GM23248 (cell line): Measurements from ENCODE around the gene LGALS1. TPM values are rescaled to one million over a fixed set of nuclear protein-coding genes. Genes with fewer than 3 reads are reported as not detected.

Experiments
- DNase-seq: peaks from one replicate; pipeline ENCODE4 v3.0.0-alpha.2; 2015
- H2AFZ ChIP-seq: fragments of 200-600 bp; sonication (generic); 2 replicates; pipeline ENCODE4 v1.6.1; 2016; ENCODE audit warnings: antibody characterized with exemption
- H3F3A ChIP-seq: fragments of 200-600 bp; sonication (generic); 2 replicates; pipeline ENCODE4 v1.6.1; 2016; ENCODE audit warnings: mild to moderate bottlenecking, antibody characterized with exemption, mixed run types; ENCODE audit not compliant: insufficient read depth
- H3K27ac ChIP-seq: fragments of 200-600 bp; sonication (generic); 2 replicates; pipeline ENCODE4 v1.5.1; 2016; ENCODE audit warnings: mild to moderate bottlenecking
- H3K27me3 ChIP-seq: fragments of 200-600 bp; sonication (generic); replicated peaks from 2 replicates; pipeline ENCODE4 v1.6.1; 2016; ENCODE audit warnings: mild to moderate bottlenecking; ENCODE audit not compliant: insufficient read depth
- H3K36me3 ChIP-seq: fragments of 200-600 bp; sonication (generic); 2 replicates; pipeline ENCODE4 v1.6.1; 2016; ENCODE audit warnings: low read depth, mild to moderate bottlenecking
- H3K4me1 ChIP-seq: fragments of 200-600 bp; sonication (generic); 2 replicates; pipeline ENCODE4 v1.6.1; 2016; ENCODE audit warnings: mild to moderate bottlenecking; ENCODE audit not compliant: insufficient read depth
- H3K4me2 ChIP-seq: fragments of 200-600 bp; sonication (generic); one replicate; pipeline ENCODE4 v1.6.1; 2016; ENCODE audit warnings: mild to moderate bottlenecking; ENCODE audit not compliant: unreplicated experiment
- H3K4me3 ChIP-seq: fragments of 200-600 bp; sonication (generic); 2 replicates; pipeline ENCODE4 v1.5.1; 2016; ENCODE audit warnings: mild to moderate bottlenecking
- H3K79me2 ChIP-seq: fragments of 200-600 bp; sonication (generic); 2 replicates; pipeline ENCODE4 v1.6.1; 2016; ENCODE audit warnings: mild to moderate bottlenecking; ENCODE audit not compliant: insufficient read depth
- H3K9ac ChIP-seq: fragments of 200-600 bp; sonication (generic); 2 replicates; pipeline ENCODE4 v1.6.1; 2016; ENCODE audit warnings: mild to moderate bottlenecking
- H3K9me2 ChIP-seq: fragments of 200-600 bp; sonication (generic); 2 replicates; pipeline ENCODE4 v1.6.1; 2016; ENCODE audit warnings: mixed run types, mild to moderate bottlenecking, moderate library complexity; ENCODE audit not compliant: insufficient read depth
- H3K9me3 ChIP-seq: fragments of 200-600 bp; sonication (generic); one replicate; pipeline ENCODE4 v1.6.1; 2017; ENCODE audit warnings: low read depth
- H4K20me1 ChIP-seq: fragments of 200-600 bp; sonication (generic); 2 replicates; pipeline ENCODE4 v1.6.0; 2016; ENCODE audit not compliant: insufficient read depth
- EZH2 ChIP-seq: fragments of 200-600 bp; sonication (generic); IDR thresholded peaks from 2 replicates; pipeline ENCODE4 v1.6.1; 2018; ENCODE audit warnings: antibody characterized with exemption, mild to moderate bottlenecking; ENCODE audit not compliant: insufficient read depth, poor library complexity, severe bottlenecking
- EZH2phosphoT487 ChIP-seq: fragments of 200-600 bp; sonication (generic); IDR thresholded peaks from 2 replicates; pipeline ENCODE4 v1.6.1; 2018; ENCODE audit warnings: antibody characterized with exemption, moderate library complexity, mild to moderate bottlenecking, low read depth; ENCODE audit not compliant: insufficient read depth
- WGBS, 2 experiments: methylation state at CpG; one replicate each; pipeline ENCODE4 v1.1.6; 2015 to 2017; ENCODE audit warnings: low lambda C conversion rate in 2 of 2, low coverage in 1 of 2; ENCODE audit errors: missing lambda C conversion rate in 2 of 2; 5-methylcytosine and 5-hydroxymethylcytosine counted together
- in situ Hi-C: fragments of 300-500 bp; cut with MboI; formaldehyde crosslinking; loops from 2 replicates; pipeline ENCODE4 v1.15.0; 2020
- polyA plus RNA-seq: library from polyadenylated mRNA; unstranded; fragments of >200 nt; fragmentation: Nextera tagmentation; extraction: Ambion mirVana; gene quantifications from 2 replicates; pipeline ENCODE4 v1.2.1, GENCODE V29; 2016
- total RNA-seq: library from RNA; depleted of rRNA; stranded (reverse); fragments of >200 nt; shearing (Covaris generic); gene quantifications from 2 replicates; pipeline ENCODE4 v1.2.3, GENCODE V29; 2014

The LGALS1 gene
- total and polyA plus RNA-seq, 2 experiments from 2014 or later: 5,290 to 6,984 TPM

GRCh38 chr22:37704645-37705044, 29.2 kb downstream of the LGALS1 start:
- no peak overlapping the region for H2AFZ ChIP-seq
- no peaks in the 10 kb centered on the region for H3K79me2 ChIP-seq
- H3K9me3 ChIP-seq: no peaks in the 10 kb centered on the region
- H4K20me1 ChIP-seq: no peaks in the 10 kb centered on the region
- no peak overlapping the region for H3K4me3 ChIP-seq
- H3F3A ChIP-seq: no peaks in the 10 kb centered on the region
- in situ Hi-C loops: no loop called here
- no peaks in the 10 kb centered on the region for H3K27me3 ChIP-seq
- TF ChIP-seq EZH2phosphoT487 (no peak), EZH2 (no peak)
- H3K9ac ChIP-seq: no peak overlapping the region
- WGBS, 2 experiments: 97 to 100% methylated on average over 3 of the region's 3 CpGs
- no peak overlapping the region for H3K27ac ChIP-seq
- H3K36me3 ChIP-seq: no peaks in the 10 kb centered on the region
- H3K4me1 ChIP-seq: peaks cover 7% of the 10 kb centered on the region
- DNase-seq: no peak
- no peaks in the 10 kb centered on the region for H3K9me2 ChIP-seq
- H3K4me2 ChIP-seq: no peak overlapping the region

- H2AFZ ChIP-seq: no peak overlapping the region
- no peaks in the 10 kb centered on the region for H3K36me3 ChIP-seq
- in situ Hi-C loops: no loop called here
- H3K9me2 ChIP-seq: no peaks in the 10 kb centered on the region
- no peaks in the 10 kb centered on the region for H4K20me1 ChIP-seq
- no peaks in the 10 kb centered on the region for H3K9me3 ChIP-seq
- H3K4me1 ChIP-seq: peaks cover 7% of the 10 kb centered on the region
- H3K4me3 ChIP-seq: no peak overlapping the region
- H3F3A ChIP-seq: no peaks in the 10 kb centered on the region
- H3K9ac ChIP-seq: no peak overlapping the region
- H3K79me2 ChIP-seq: no peaks in the 10 kb centered on the region
- TF ChIP-seq EZH2 (no peak), EZH2phosphoT487 (no peak)
- no peak for DNase-seq
- no peak overlapping the region for H3K4me2 ChIP-seq
- WGBS, 2 experiments: 93 to 94% methylated on average over 3 of the region's 3 CpGs
- no peak overlapping the region for H3K27ac ChIP-seq
- H3K27me3 ChIP-seq: no peaks in the 10 kb centered on the region
Measured at GRCh38 chr22:37705205-37705604, 29.8 kb downstream of the LGALS1 start.

GRCh38 chr22:37708580-37709444, 33.4 kb downstream of the LGALS1 start:
- Histone ChIP-seq H2AFZ (no peak overlapping the region), H3K36me3 (no peaks in the 10 kb centered on the region), H3K9me3 (no peaks in the 10 kb centered on the region), H3K4me1 (peaks cover 4% of the 10 kb centered on the region), H3K4me2 (no peak overlapping the region), H3K27me3 (no peaks in the 10 kb centered on the region), H3K9ac (no peak overlapping the region), H4K20me1 (no peaks in the 10 kb centered on the region), H3K4me3 (no peak overlapping the region), H3K79me2 (no peaks in the 10 kb centered on the region), H3F3A (no peaks in the 10 kb centered on the region), H3K9me2 (no peaks in the 10 kb centered on the region), H3K27ac (no peak overlapping the region)
- DNase-seq: no peak
- WGBS, 2 experiments: 91 to 95% methylated on average over 21 to 25 of the region's 25 CpGs
- TF ChIP-seq EZH2phosphoT487 (no peak), EZH2 (no peak)
- in situ Hi-C loops: no loop called here

- Histone ChIP-seq H3K27ac (no peak overlapping the region), H3K36me3 (no peaks in the 10 kb centered on the region), H4K20me1 (no peaks in the 10 kb centered on the region), H3K9me2 (no peaks in the 10 kb centered on the region), H2AFZ (no peak overlapping the region), H3K9ac (no peak overlapping the region), H3K79me2 (no peaks in the 10 kb centered on the region), H3K9me3 (no peaks in the 10 kb centered on the region), H3K4me2 (no peak overlapping the region), H3F3A (no peaks in the 10 kb centered on the region), H3K27me3 (no peaks in the 10 kb centered on the region), H3K4me3 (no peak overlapping the region), H3K4me1 (no peaks in the 10 kb centered on the region)
- DNase-seq: no peak
- WGBS, 2 experiments: 92 to 100% methylated on average over 3 to 12 of the region's 15 CpGs
- in situ Hi-C loops: no loop called here
- TF ChIP-seq EZH2phosphoT487 (no peak), EZH2 (no peak)
Measured at GRCh38 chr22:37709445-37709765, 34.0 kb downstream of the LGALS1 start.
